Measurements from ENCODE around the gene NTSR1.

NTSR1 gene

DNA sequence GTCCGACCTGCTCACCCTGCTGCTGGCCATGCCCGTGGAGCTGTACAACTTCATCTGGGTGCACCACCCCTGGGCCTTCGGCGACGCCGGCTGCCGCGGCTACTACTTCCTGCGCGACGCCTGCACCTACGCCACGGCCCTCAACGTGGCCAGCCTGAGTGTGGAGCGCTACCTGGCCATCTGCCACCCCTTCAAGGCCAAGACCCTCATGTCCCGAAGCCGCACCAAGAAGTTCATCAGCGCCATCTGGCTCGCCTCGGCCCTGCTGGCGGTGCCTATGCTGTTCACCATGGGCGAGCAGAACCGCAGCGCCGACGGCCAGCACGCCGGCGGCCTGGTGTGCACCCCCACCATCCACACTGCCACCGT is 885 bp downstream of the NTSR1 start:
- DNase-seq (ENCODE audit: low read depth), result no peak

DNA sequence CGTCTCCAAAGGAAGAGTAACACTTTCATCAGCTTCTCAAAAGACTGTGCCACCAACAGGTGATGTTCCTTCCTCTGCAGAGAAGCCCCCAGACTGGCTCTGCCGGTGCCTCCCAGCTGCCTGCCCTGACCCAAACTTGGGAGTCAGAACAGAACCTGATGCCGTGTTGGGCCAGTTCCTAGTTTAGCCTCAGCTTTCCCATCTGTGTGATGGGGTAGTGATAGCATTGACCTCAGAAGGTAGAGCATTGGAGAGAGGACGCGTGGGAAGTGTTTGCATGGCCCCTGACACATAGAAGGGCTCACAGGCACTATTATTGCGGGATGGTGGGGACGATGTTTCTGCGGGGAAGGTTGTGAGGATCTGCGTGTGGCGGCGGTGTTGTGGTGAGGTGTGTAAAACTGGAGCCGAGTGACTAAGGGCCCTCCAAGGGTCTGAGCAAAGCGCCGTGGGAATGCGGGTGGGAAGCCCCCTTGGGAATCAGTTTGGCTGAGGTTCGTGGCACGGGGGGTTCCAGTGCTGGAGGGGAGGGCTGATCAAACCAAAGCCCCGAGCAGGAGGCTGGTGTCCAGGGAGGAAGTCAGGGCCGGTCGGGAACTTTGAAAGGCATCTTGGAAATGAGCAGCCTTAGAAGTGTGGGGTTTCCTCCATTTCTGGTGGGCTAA is 1.7 kb downstream of the NTSR1 start:
- no peak for DNase-seq (ENCODE audit: low read depth)

DNA sequence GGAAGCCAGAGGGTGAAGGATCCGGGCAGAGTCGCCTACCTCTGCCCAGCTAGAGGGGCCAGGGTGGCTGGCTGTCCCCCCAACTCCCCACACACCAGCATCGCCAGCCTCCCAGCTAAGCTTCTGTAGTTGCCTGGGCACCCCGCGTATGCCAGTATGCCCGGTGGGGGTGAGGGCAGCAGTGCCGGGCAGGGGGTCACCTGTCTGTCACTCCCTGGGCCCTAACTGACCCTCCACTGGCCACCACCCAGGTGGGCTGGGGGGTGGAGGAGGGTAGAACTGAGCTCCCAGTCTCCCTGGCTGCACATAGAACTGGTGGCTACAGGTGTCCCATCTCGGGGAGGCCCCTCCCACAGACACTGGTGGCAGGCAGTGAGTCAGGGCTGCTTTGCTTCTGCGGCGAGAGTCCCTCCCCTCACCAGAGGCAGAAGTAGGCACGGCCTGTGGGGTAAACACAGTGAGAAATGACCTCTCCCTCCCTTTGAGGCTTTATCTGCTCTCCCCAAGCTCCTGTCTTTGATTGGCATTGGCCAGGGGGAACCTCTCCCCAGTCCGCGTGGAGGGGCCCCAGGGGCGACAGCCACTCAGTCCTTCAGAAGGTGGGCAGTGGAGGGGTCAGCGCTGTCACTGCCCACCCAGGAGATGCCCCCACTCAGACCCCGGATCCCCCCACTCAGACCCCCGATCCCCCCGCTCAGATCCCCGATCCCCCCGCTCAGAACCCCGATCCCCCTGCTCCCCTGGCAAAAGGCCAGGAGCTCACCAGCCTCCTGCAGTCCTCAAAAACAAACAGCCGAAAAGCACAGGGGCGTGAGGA is 2.5 kb downstream of the NTSR1 start:
- no peak for DNase-seq (ENCODE audit: low read depth)

DNA sequence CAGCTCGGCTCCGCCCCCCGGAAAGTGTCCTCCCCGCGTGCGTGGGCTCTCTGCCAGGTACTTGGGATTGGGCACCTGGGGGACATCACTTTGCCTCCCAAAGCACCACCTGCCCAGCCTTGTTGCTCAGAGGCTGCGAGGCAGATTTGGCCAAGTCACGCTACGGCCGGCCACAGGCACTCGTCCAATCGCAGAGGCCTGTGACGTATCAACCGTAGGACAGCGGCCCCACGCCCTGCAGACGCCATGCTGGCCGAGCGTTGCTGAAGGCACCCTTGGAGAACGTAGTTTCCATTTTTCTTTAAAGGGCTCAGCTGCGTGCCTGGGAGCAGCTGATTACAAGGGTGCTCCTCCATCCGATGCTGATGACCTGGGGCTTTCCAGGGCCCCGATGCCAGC is 3.1 kb downstream of the NTSR1 start:
- no peak for DNase-seq (ENCODE audit: low read depth)

DNA sequence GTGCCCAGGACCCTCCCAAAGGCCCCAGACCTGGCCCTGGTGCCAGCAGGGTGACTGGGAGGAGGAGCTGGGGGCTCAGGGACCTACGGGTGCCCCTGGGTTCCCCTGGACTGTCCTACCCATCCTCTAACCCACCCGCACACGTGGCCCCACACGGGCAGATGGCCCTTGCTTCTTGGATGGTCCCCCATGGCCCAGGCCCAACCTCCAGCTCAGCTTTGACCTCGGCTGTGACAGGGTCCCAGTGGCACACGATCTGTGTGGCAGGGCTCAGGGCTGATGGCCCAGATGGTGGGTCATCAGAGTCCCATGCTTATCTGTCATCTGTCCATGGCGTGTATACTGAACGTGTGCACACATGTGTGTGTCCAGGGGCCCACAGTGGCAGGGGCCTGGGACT is 4.0 kb downstream of the NTSR1 start:
- no peak for DNase-seq (ENCODE audit: low read depth)

DNA sequence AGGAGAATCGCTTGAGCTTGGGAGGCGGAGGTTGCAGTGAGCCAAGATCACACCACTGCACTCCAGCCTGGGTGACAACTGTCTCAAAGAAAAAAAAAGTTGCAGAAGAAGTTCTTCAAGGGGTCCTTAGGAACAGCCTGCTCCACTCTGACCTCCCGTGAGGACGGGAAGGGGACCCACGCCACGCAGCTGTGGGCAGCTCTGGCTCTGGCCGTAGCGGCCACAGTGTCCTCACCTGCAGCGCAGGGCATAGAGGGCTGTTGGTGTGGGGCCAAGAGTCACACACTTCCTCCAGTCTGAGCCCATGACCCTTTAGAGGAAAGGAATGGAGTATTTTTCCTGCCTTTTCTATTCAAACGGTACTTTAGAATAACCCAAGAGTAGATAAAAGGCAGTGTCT is 5.4 kb downstream of the NTSR1 start:
- no peak for DNase-seq (ENCODE audit: low read depth)

DNA sequence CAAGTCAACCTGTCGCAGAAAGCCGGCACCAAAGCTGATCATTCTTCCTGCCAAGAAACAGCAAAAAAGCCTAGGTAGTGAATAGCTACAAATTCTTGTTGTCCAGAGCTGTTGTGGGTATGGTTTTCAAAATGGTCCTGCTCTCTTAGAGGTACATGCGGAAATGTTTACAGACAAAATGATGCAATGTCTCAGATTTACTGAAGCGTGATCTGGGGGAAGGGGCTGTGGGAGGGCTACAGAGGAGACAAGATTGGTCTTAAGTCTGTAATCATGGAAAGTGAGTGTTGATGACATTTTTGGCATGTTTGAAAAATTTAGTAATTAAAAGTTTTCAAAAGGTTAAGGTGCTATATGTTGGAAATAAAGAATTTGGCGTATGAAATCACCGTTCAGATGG is 6.2 kb downstream of the NTSR1 start:
- DNase-seq (ENCODE audit: low read depth), result no peak

DNA sequence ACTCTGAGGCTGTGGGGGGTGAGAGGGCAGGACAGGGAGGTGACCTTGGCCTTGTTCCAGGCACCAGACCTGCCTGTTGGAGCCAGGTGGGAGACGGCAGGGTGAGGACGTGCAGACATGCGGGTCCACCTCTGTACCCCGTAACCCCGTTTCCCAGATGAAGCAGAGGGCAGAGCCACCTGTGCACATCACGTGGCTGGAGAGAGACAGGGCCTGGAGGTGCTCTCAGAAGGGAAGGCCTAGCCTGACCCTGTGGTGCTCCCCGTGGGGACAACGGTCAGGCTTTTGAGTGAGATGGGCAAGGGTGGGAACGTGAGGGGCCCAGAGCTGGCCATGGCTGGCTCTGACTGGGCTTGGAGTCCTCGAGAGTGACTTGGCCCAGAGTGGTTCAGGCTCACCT is 6.6 kb downstream of the NTSR1 start:
- DNase-seq (ENCODE audit: low read depth), result no peak

DNA sequence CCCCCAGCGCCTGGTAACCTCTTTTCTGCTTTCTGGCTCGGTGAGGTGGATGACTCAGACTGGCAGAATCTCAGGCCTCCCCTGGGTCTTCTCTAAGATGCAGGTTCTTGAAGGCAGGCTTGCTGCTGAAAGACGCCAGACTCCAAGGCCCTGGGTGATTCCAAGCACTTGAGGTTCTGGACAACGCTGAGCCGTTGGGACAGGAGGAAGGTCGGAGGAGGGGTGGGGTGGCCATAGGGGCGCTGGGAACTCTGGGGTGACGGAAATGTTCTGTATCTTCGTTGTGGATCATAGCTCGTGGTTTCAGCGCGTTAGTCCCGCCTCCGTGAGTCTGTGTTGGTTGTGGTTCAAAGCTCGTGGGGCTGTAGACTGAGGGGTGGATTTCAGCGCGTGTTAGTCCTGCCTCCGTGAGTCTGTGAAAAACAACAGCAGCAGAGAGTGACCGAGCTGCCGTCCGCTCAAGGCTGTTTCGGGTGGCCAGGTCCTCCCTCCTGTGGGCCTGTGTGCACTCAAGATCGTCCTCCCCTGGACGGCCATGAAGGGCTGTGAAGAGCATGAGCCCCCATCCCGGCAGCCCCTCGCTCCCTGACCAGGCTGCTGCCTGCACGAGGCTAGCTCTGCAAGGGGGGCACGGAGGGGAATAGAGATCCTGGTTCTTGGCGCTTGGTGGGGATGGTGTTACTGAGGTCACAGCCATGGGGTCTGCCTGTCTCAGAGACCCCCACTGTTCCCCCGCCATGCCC is 7.7 kb downstream of the NTSR1 start:
- peak; percentile 26 for DNase-seq (ENCODE audit: low read depth)

DNA sequence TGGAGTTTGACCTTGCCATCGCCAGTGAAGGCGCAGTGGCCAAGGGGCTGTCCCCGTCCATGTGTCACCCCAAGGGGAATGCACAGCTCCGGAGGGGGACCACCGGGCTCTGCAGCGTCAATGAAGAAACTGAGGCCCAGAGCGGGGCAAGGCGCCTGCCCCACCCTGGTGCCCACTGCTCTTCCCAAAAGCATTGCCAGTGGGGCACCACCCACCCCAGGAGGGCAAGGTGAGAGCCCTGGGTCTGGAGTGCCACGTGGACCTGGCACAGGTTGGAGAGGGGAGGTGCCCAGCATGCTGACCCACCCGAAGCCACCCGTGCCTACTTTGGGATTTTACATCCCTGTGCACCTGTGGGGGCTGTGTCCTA is 8.3 kb downstream of the NTSR1 start:
- DNase-seq (ENCODE audit: low read depth), result no peak

DNA sequence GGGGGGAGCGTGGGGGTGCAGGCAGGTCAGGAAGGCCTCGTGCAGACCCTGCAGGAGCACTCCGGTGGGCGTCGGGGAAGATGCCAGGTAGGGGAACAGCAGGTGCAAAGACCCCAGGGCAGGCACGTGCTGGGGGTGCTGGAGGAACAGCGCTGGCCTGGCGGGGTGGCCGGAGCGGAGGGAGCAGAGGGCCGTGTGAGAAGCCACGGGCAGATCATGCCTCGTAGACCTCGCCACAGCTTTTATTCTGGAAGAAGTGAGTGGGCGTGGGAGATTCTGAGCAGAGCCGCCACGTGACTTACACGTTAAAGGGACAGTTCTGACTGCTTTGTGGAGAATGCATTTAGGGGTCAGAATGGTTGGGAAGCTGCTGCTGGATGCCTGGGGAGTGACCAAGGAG is 9.3 kb downstream of the NTSR1 start:
- no peak for DNase-seq (ENCODE audit: low read depth)

DNA sequence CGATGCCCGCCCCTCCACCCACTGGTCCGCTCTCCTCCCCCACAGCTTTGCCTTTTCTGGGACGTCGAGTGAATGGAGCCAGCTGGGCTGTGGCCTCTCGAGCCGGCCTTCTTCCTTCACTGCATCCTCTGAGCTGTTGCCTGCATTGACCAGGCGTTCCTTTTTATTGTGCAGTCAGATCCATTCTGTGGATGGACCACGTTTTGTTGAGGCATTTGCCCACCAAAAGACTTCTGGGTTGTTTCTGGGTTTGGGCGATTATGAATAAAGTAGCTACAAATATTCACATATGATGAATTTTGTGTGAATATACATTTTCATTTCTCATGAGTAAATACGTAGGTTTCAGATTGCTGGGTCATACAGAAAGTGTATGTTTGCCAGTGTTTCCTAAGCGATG is 9.9 kb downstream of the NTSR1 start:
- DNase-seq (ENCODE audit: low read depth), result no peak

DNA sequence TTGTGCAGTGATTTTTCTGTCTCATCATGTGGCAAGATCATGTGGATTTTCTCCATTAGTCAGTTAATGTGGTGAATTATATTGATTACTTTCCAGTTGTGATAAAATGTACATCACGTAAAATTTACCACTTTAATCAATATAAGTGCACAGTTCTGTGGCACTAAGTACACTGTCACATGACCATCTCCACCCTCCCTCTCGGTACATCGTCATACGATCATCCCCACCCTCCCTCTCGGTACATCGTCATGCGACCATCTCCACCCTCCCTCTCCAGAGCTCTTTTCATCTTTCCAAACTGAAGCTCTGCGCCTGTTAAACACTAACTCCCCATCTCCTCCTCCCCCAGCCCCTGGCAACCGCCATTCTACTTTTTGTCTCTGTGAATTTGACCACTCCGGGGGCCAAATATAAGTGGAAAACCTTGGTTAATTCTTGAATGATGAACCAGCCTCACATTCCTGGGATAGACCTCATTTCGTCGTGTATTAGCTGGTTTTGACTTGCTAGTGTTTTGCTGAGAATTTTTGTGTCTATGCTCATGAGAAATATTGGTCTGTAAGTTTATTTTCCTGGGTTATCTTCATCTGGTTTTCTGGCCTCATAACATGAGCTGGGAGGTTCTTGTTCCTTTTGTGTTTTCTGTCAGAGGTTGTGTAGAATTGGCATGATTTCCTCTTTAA is 10.8 kb downstream of the NTSR1 start:
- no peak for DNase-seq (ENCODE audit: low read depth)

DNA sequence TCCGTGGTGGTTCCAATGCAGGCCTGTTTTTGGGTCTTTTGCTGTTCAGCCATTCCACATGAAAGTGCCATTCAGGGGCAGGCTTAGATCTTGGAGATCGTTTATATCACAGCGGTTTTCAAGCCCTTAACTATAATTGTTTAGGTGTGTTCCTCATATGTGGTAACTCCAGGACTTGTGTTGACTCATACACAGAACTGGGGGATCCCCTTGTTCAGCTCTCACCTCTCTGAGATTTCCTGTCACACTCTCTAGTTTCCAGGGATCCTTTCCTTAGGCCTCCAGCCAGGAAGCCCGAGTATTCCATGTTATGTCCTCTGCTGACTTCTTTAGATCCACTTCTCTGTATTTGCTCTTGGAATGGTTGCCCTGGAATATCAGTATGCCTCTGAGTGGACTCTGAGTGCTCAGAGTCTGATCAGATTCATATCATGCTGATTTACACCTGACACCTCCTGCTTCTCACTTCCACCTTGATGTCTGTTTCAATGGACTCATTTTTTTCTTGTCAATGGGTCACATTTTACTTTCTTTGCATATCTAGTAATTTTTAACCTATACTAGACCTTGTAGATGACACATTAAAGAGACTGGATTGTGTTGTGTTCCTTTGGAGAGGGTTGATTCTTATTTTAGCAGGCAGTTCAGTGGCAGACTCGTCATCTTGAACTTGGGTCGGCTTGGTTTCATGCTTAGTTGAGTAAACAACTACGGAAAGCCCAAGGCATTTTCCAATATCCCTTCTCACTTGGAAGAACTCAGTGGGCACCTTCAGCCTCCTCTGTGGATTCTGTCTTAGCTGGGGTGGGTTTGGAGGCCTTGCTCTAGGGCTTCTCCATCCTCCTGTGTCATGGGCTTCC is 13.1 kb downstream of the NTSR1 start:
- no peak for DNase-seq (ENCODE audit: low read depth)

DNA sequence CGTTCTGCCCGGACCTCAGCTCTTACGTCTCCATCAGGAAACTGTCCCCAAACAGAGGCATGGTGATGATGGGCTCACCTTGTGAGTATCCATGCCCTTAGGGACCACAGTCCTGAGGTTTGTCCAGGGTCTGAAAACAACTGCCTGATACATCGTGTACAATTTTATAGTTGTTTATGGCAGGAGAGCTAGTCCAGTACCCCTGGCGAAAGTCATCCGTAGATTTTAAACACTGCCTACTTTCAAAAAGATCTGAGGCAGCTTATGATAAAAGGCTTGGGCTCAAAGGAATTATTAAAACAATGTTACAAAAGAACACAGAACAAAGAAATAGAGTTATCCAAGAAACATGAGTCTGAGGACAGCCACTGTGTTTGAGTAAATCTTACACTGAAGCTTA is 14.0 kb downstream of the NTSR1 start:
- no peak for DNase-seq (ENCODE audit: low read depth)

DNA sequence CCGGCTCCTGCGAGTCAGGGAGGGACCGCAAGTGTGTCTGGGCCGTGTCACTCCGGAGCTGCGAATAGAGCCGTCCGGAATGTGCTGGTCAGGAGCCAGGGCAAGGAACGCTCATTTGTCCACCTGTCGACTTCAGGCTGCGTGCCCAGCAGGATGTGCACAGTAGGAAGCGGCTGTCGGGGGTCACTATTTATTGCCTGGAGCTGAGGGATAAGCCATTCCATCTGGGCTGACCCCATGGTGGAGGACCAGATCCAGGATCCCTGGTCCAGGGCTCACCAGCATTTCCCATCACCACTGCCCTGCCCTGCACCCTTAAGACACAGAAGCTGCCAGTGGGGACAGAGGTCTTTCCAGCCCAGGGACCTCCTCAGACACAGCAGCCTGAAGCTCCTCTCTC is 14.7 kb downstream of the NTSR1 start:
- no peak for DNase-seq (ENCODE audit: low read depth)

DNA sequence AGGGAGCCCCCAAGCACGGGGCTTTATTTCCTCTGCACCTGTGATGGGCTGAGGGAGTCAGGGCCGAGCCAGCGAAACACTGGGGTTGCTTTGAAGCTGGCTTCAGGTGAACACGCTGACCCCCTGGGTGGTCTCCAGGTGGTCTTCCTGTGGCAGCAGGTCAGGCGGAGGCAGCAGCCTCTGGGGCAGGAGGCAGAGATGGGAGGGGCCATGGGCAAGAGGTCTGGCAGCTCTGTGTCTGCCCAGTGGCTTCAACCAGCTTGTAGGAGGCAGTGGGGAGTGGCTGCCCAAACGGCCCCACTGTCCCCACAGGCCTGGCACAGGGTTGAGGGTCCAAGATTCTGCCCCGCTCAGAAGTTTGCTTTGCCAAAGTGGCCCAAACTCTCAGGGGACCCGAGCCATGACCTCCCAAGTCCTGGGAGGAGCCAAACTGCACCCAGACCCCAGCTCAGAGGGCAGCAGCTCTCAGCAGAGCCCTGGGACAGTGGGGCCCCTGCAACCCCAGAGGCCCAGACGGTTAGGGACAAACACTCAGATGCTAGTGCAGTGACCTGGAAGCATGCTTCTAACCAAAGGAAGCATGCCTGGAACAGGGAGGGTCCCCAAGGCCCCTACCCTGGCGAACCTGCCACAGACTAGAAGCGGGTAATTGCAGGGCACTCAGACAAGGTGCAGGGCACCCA is 15.3 kb downstream of the NTSR1 start:
- no peak for DNase-seq (ENCODE audit: low read depth)

DNA sequence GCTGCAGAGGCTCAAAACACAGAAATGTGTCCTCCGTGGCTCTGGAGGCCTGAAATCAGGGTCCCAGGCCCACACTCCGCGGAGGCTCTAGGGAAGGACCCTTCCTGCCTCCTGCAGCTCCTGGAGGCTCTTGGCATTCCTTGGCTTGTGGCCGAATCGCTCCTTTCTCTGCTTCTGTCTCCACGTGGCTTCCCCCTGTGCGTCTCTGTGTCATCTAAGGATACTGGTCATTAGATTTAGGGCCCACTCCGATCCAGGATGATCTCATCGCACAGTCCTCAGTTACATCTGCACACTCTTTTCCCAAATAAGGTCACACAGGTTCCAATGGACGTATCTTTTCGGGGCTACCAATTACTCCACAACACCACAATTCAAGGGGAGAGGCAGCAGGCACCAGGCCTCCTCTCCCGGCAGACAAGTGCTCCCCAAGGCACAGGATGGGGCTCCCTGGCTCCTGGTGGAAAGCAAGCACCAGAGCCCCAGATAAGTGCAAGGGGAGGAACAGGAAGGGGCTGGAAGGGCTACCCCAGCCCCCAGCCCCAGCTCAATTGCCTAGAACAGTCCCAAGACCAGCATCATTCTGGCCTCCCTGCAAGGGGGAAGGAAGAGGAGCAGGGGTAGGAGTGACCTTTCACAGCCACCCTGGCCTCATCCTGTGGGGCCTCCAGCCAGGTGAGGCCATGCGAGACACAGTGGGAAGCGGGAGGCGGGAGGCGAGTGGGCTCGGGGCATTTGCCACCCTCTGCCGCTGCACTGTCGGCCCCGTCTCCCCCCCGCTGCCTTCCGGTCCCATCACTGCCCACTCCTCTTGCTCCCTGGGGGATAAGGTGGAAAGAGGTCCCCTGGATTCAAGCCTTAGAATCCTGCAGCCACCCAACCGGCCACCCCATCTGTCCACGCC is 16.3 kb downstream of the NTSR1 start:
- no peak for DNase-seq (ENCODE audit: low read depth)

DNA sequence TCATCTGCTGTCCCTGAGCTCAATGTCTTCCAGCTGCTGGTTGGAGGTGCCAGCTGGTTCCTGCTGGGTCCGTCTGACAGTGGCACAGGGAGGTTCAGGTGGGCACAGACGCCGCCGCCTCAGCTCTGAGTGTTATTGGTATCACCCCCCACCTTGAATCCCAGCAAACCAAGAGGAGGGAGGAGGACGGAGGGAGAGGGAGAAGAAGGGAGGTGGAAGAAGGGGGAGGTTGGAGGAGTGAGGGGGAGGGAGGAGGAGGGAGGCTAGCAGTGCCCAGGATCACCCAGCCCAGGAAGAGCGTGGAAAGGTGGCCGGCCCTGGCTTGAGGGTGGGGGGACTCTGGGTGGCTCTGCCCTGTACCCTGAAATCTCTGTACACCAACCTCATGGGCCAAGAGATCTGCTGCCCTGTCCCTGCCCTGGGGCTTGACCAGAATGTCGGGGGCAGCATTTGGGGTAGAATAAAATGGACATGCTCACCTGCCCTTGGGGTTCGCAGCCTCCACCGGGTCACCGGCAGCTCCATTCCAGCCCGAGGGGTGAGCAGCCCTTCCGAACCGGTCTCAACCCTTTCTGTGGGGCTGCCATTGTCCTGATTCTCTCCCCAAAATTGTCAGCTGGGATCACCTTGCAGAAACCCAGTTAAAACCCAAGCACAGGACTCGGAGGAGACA is 17.1 kb downstream of the NTSR1 start:
- no peak for DNase-seq (ENCODE audit: low read depth)

DNA sequence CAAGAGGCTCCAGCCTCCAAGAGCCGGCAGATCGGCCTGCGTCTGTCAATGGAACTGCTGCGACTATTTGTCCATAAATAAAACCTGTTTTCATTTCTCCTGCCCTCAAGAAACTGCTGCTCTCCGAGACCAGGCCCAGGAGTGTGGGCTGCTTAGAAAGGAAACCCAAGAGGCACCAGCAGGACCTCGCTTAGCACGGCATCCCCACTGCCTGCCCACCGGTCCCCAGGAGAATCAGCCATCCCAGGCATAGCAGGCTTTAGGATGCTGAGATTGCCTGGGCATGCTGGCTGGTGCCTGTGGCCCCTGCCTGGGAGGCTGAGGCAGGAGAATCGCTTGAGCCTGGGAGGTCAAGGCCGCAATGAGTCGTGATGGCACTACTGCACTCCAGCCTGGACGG is 17.6 kb downstream of the NTSR1 start:
- DNase-seq (ENCODE audit: low read depth), result no peak
